Effector memory CD4-positive, alpha-beta T cell (primary cell): ENCODE results near the gene MAN2A2.

ENCODE experiments used
- DNase-seq, 3 donors: peaks; one replicate each; pipeline ENCODE4 v3.0.0-alpha.2; 2020
- H3K27ac ChIP-seq: 2 replicates; pipeline ENCODE4 v1.7.0; 2013; ENCODE audit warnings: mild to moderate bottlenecking, low read length, moderate library complexity; ENCODE audit not compliant: insufficient read depth, poor library complexity, severe bottlenecking
- H3K27me3 ChIP-seq: replicated peaks from 2 replicates; pipeline ENCODE4 v1.7.0; 2013; ENCODE audit warnings: mild to moderate bottlenecking, low read length; ENCODE audit not compliant: insufficient read depth, control insufficient read depth, poor library complexity, severe bottlenecking
- H3K36me3 ChIP-seq: 2 replicates; pipeline ENCODE4 v1.7.0; 2013; ENCODE audit warnings: mild to moderate bottlenecking, low read length, moderate library complexity; ENCODE audit not compliant: control insufficient read depth, insufficient read depth
- H3K4me1 ChIP-seq: 2 replicates; pipeline ENCODE4 v1.7.0; 2013; ENCODE audit warnings: low read length, mild to moderate bottlenecking; ENCODE audit not compliant: control insufficient read depth, insufficient read depth, poor library complexity, severe bottlenecking
- H3K4me3 ChIP-seq: 2 replicates; pipeline ENCODE4 v1.7.0; 2013; ENCODE audit warnings: low read length, low read depth, mild to moderate bottlenecking; ENCODE audit not compliant: insufficient read depth, poor library complexity, severe bottlenecking
- H3K9me3 ChIP-seq: 2 replicates; pipeline ENCODE4 v1.7.0; 2013; ENCODE audit warnings: mild to moderate bottlenecking, low read length, moderate library complexity; ENCODE audit not compliant: control insufficient read depth

MAN2A2 gene

DNA sequence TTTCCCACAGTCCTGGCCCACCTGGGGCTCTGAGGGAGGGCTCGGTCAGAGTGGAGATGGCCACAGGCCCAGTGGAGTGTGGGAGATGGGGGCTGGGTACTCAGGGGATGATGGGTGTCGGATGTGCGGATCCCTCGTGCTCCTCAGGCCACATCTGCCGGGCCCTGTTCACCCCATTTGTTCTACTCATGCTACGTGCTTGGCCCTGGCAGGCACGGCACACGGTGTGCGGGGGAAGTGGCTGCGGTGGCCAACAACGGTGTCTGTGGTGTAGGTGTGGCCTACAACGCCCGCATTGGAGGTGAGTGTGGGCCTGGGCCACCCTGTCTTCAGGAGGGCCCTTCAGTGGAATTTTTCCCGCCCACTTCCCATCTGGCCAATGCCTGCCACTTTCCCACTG is 25.8 kb upstream of the MAN2A2 start:
- no peaks in the 10 kb centered on the region for H3K27me3 ChIP-seq
- no peaks in the 10 kb centered on the region for H3K9me3 ChIP-seq
- peaks cover 22% of the 10 kb centered on the region for H3K4me1 ChIP-seq
- no peak for DNase-seq
- H3K36me3 ChIP-seq = peaks cover 58% of the 10 kb centered on the region
- no peak overlapping the region for H3K27ac ChIP-seq
- no peak overlapping the region for H3K4me3 ChIP-seq

- DNase-seq = no peak
- Histone ChIP-seq H3K36me3 (peaks cover 58% of the 10 kb centered on the region), H3K27ac (no peak overlapping the region), H3K4me3 (no peak overlapping the region), H3K27me3 (no peaks in the 10 kb centered on the region), H3K9me3 (no peaks in the 10 kb centered on the region), H3K4me1 (peaks cover 15% of the 10 kb centered on the region)
These were observed 25.1 kb upstream of the MAN2A2 start for GRCh38 chr15:90877996-90878395.

DNA sequence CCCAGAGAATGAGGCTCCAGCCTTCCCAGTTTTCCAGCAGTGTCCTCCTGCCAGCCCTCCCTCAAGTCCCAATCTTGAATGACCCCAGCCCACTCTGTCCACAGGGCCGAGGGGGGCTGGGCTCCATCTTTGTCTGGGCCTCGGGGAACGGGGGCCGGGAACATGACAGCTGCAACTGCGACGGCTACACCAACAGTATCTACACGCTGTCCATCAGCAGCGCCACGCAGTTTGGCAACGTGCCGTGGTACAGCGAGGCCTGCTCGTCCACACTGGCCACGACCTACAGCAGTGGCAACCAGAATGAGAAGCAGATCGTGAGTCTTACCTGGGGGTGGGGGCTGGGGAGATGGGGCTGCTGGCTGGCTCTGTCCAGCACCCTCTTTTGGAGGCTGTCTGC is 24.4 kb upstream of the MAN2A2 start:
- Histone ChIP-seq H3K27me3 (no peaks in the 10 kb centered on the region), H3K27ac (no peak overlapping the region), H3K4me1 (peaks cover 8% of the 10 kb centered on the region), H3K4me3 (no peak overlapping the region), H3K36me3 (peaks cover 58% of the 10 kb centered on the region), H3K9me3 (no peaks in the 10 kb centered on the region)
- DNase-seq = no peak

DNA sequence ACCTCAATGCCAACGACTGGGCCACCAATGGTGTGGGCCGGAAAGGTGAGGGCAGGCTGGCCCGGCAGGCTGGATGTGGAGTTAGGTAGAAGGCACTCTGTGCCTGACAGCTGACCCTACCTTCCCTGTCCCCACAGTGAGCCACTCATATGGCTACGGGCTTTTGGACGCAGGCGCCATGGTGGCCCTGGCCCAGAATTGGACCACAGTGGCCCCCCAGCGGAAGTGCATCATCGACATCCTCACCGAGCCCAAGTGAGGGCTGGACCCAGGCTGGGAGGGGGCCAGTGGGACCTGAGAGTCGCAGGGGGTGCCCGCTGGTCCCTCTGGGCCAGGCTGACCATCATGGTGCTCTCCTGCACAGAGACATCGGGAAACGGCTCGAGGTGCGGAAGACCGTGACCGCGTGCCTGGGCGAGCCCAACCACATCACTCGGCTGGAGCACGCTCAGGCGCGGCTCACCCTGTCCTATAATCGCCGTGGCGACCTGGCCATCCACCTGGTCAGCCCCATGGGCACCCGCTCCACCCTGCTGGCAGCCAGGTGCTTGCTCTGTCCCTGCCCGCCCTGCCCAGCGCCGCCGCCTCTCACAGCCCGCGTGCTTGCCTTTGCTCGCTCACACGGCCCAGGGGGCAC is 23.3 kb upstream of the MAN2A2 start:
- no peaks in the 10 kb centered on the region for H3K9me3 ChIP-seq
- DNase-seq = no peak
- H3K4me3 ChIP-seq = no peak overlapping the region
- no peaks in the 10 kb centered on the region for H3K4me1 ChIP-seq
- peaks cover 58% of the 10 kb centered on the region for H3K36me3 ChIP-seq
- no peak overlapping the region for H3K27ac ChIP-seq
- no peaks in the 10 kb centered on the region for H3K27me3 ChIP-seq

GRCh38 chr15:90880381-90881145 is 22.5 kb upstream of the MAN2A2 start:
- Histone ChIP-seq H3K36me3 (peaks cover 58% of the 10 kb centered on the region), H3K9me3 (no peaks in the 10 kb centered on the region), H3K27ac (no peak overlapping the region), H3K4me3 (no peak overlapping the region), H3K27me3 (no peaks in the 10 kb centered on the region), H3K4me1 (no peaks in the 10 kb centered on the region)
- no peak for DNase-seq

DNA sequence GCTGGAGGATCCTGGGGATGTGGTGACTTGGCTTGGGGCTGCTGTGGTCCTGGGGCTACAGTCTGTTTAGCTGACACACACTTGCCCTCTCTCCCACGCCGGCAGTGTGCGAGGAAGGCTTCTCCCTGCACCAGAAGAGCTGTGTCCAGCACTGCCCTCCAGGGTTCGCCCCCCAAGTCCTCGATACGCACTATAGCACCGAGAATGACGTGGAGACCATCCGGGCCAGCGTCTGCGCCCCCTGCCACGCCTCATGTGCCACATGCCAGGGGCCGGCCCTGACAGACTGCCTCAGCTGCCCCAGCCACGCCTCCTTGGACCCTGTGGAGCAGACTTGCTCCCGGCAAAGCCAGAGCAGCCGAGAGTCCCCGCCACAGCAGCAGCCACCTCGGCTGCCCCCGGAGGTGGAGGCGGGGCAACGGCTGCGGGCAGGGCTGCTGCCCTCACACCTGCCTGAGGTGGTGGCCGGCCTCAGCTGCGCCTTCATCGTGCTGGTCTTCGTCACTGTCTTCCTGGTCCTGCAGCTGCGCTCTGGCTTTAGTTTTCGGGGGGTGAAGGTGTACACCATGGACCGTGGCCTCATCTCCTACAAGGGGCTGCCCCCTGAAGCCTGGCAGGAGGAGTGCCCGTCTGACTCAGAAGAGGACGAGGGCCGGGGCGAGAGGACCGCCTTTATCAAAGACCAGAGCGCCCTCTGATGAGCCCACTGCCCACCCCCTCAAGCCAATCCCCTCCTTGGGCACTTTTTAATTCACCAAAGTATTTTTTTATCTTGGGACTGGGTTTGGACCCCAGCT is 21.7 kb upstream of the MAN2A2 start:
- DNase-seq = no peak
- Histone ChIP-seq H3K27ac (no peak overlapping the region), H3K27me3 (no peaks in the 10 kb centered on the region), H3K9me3 (no peaks in the 10 kb centered on the region), H3K4me1 (no peaks in the 10 kb centered on the region), H3K36me3 (peaks cover 56% of the 10 kb centered on the region), H3K4me3 (no peak overlapping the region)

DNA sequence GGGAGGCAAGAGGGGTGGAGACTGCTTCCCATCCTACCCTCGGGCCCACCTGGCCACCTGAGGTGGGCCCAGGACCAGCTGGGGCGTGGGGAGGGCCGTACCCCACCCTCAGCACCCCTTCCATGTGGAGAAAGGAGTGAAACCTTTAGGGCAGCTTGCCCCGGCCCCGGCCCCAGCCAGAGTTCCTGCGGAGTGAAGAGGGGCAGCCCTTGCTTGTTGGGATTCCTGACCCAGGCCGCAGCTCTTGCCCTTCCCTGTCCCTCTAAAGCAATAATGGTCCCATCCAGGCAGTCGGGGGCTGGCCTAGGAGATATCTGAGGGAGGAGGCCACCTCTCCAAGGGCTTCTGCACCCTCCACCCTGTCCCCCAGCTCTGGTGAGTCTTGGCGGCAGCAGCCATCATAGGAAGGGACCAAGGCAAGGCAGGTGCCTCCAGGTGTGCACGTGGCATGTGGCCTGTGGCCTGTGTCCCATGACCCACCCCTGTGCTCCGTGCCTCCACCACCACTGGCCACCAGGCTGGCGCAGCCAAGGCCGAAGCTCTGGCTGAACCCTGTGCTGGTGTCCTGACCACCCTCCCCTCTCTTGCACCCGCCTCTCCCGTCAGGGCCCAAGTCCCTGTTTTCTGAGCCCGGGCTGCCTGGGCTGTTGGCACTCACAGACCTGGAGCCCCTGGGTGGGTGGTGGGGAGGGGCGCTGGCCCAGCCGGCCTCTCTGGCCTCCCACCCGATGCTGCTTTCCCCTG is 21.0 kb upstream of the MAN2A2 start:
- no peak for DNase-seq
- Histone ChIP-seq H3K9me3 (no peaks in the 10 kb centered on the region), H3K4me3 (no peak overlapping the region), H3K36me3 (peaks cover 48% of the 10 kb centered on the region), H3K27me3 (no peaks in the 10 kb centered on the region), H3K4me1 (no peaks in the 10 kb centered on the region), H3K27ac (no peak overlapping the region)

GRCh38 chr15:90882781-90883525 is 20.1 kb upstream of the MAN2A2 start:
- Histone ChIP-seq H3K4me3 (no peak overlapping the region), H3K27ac (no peak overlapping the region), H3K4me1 (no peaks in the 10 kb centered on the region), H3K9me3 (no peaks in the 10 kb centered on the region), H3K27me3 (no peaks in the 10 kb centered on the region), H3K36me3 (peaks cover 40% of the 10 kb centered on the region)
- DNase-seq = no peak

DNA sequence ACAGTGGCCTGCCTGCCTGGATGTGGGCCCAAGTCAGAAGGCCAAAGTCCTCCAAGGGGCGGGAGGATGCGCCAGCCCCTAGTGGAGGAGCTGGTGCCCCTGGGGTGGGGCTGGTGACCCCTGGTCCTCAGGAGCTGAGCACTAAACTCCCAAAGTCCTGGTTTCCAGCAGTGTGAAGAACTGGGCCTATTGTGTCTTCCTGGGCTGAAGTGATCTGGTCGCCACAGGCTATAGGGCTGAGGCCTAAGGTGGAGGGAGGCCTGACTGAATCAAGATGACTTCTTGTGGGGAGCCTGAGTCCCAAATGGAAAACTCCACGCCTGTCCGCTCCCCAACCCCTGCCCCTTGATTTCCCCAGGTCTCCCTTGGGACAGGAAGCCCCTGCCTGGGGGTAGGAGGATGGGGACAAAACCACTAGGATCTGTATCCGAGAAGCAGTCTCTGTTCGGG is 19.6 kb upstream of the MAN2A2 start:
- H3K27me3 ChIP-seq = no peaks in the 10 kb centered on the region
- H3K9me3 ChIP-seq = no peaks in the 10 kb centered on the region
- no peak overlapping the region for H3K27ac ChIP-seq
- no peak for DNase-seq
- peaks cover 34% of the 10 kb centered on the region for H3K36me3 ChIP-seq
- no peak overlapping the region for H3K4me3 ChIP-seq
- no peaks in the 10 kb centered on the region for H3K4me1 ChIP-seq
